CD4-positive, alpha-beta T cell treated with Interferon alpha-2 for 1 hour (primary cell): ENCODE measurements around the gene MKRN2OS.
A peak's percentile ranks its signal among the peaks of the same experiment; 100 is the strongest.

ENCODE experiments used
- DNase-seq, 2 donors: peaks; one replicate each; pipeline ENCODE4 v3.0.0-alpha.2; 2020 to 2022

Gene MKRN2OS

GRCh38 chr3:12512534-12513118 lies 32.7 kb downstream of the MKRN2OS start:
- DNase-seq, result no peak

- no peak for DNase-seq
These were observed 35.8 kb downstream of the MKRN2OS start for GRCh38 chr3:12509466-12509865.

- no peak for DNase-seq
These were observed 37.0 kb downstream of the MKRN2OS start for GRCh38 chr3:12508291-12508700.

GRCh38 chr3:12507591-12508281 lies 37.6 kb downstream of the MKRN2OS start:
- no peak for DNase-seq

- no peak for DNase-seq
These were observed 39.0 kb downstream of the MKRN2OS start for GRCh38 chr3:12506201-12506709.

GRCh38 chr3:12503126-12503957 lies 42.0 kb downstream of the MKRN2OS start:
- DNase-seq, result peak in 1 of 2 donors; percentile 4

GRCh38 chr3:12501360-12502020 lies 43.8 kb downstream of the MKRN2OS start:
- DNase-seq, result no peak

- no peak for DNase-seq
These were observed 45.8 kb downstream of the MKRN2OS start for GRCh38 chr3:12499474-12499873.

GRCh38 chr3:12496453-12496761 lies 48.9 kb downstream of the MKRN2OS start:
- no peak for DNase-seq

- DNase-seq, result no peak
These were observed 49.4 kb downstream of the MKRN2OS start for GRCh38 chr3:12495749-12496452.

- DNase-seq, result no peak
These were observed 54.8 kb downstream of the MKRN2OS start for GRCh38 chr3:12490547-12490946.

- no peak for DNase-seq
These were observed 55.5 kb downstream of the MKRN2OS start for GRCh38 chr3:12489832-12490231.
